Panc1 (cell line): ENCODE results near the gene SIX3. TPM values are rescaled to one million over a fixed set of nuclear protein-coding genes. Genes with fewer than 3 reads are reported as not detected.

Experiments
- ATAC-seq: fragments of 200-7000 bp; cut with Tn5 transposase; 2 replicates; pipeline ENCODE4 v1.9.1; 2020; ENCODE audit warnings: mild to moderate bottlenecking, moderate library complexity
- BruUV-seq: library from RNA; stranded (reverse); fragments of 400-500 nt; replicated peaks from 2 replicates; lab custom pipeline; 2021; lab: Mats Ljungman, UMichigan
- CTCF ChIA-PET: fragments of 300-600 bp; sonication (Branson Sonifier 250); formaldehyde crosslinking; loops from one replicate; lab custom pipeline; 2022; ENCODE audit warnings: antibody characterized with exemption; lab: Charles Lee
- POLR2A ChIA-PET: fragments of 300-600 bp; sonication (Branson Sonifier 250); formaldehyde crosslinking; loops from one replicate; lab custom pipeline; 2022; ENCODE audit warnings: antibody characterized with exemption; lab: Charles Lee
- DNase-seq: peaks from one replicate; pipeline ENCODE4 v3.0.0-alpha.2; 2010; ENCODE audit warnings: low read depth, low spot score
- H3K27ac ChIP-seq: 2 replicates; pipeline ENCODE4 v1.5.1; 2011; ENCODE audit warnings: mild to moderate bottlenecking, low read length, inconsistent platforms
- H3K27me3 ChIP-seq: fragments of 200-500 bp; sonication (Bioruptor generic); 2 replicates; pipeline ENCODE4 v1.6.0; 2014; ENCODE audit warnings: low read length, inconsistent platforms; ENCODE audit not compliant: control insufficient read depth, insufficient read depth
- H3K36me3 ChIP-seq: fragments of 200-500 bp; sonication (Bioruptor generic); 2 replicates; pipeline ENCODE4 v1.5.1; 2014; ENCODE audit warnings: inconsistent platforms, mild to moderate bottlenecking, low read length, moderate library complexity; ENCODE audit not compliant: control insufficient read depth, insufficient read depth
- H3K4me1 ChIP-seq: 2 replicates; pipeline ENCODE4 v1.5.1; 2011; ENCODE audit warnings: inconsistent platforms, mild to moderate bottlenecking, low read length, moderate library complexity; ENCODE audit not compliant: control insufficient read depth, insufficient read depth
- H3K4me3 ChIP-seq, 2 experiments: 2 replicates each; pipeline ENCODE4 v1.5.1; 2011 to 2012; ENCODE audit warnings: low read depth in 2 of 2, low read length in 2 of 2, mild to moderate bottlenecking in 2 of 2, inconsistent platforms in 1 of 2, moderate library complexity in 1 of 2
- H3K9me3 ChIP-seq: fragments of 200-500 bp; sonication (Bioruptor generic); 2 replicates; pipeline ENCODE4 v1.5.1; 2014; ENCODE audit warnings: low read depth, mild to moderate bottlenecking, inconsistent platforms, low read length, moderate library complexity; ENCODE audit not compliant: control insufficient read depth, insufficient read depth
- CTCF ChIP-seq: fragments of 450-650 bp; IDR thresholded peaks from 2 replicates; pipeline ENCODE4 v1.5.1; 2017; ENCODE audit warnings: mild to moderate bottlenecking
- POLR2AphosphoS5 ChIP-seq: IDR thresholded peaks from 2 replicates; pipeline ENCODE4 v1.6.1; 2012; ENCODE audit warnings: mild to moderate bottlenecking, low read depth, low read length, moderate library complexity
- SIN3A ChIP-seq: IDR thresholded peaks from 2 replicates; pipeline ENCODE4 v1.6.1; 2012; ENCODE audit warnings: low read depth, mild to moderate bottlenecking, low read length, moderate library complexity, borderline replicate concordance; ENCODE audit not compliant: insufficient read depth
- TCF7L2 ChIP-seq: IDR thresholded peaks from 2 replicates; pipeline ENCODE4 v1.6.1; 2011; ENCODE audit warnings: mild to moderate bottlenecking, low read depth, low read length, inconsistent platforms
- in situ Hi-C: cut with HindIII; loops from 2 replicates; pipeline ENCODE4 v1.10.0; 2016; ENCODE audit warnings: low sequenced_read_pairs, low pct_unique_long_range_greater_than_20kb
- intact Hi-C: fragments of 100-400 bp; cut with micrococcal nuclease; formaldehyde crosslinking; loops from one replicate; pipeline ENCODE4 v1.10.0; 2022; ENCODE audit not compliant: unreplicated experiment
- total RNA-seq: library from RNA; stranded (reverse); gene quantifications from one replicate; pipeline ENCODE4 v1.2.1, GENCODE V29; 2021; ENCODE audit not compliant: unreplicated experiment
- TF ChIP-seq, protein P1 (sequence below), 2 experiments: IDR thresholded peaks; 2 replicates each; pipeline ENCODE4 v1.6.1; 2011 to 2012; ENCODE audit warnings: low read depth in 2 of 2, control low read depth in 1 of 2, low read length in 1 of 2, mild to moderate bottlenecking in 1 of 2, moderate library complexity in 1 of 2; ENCODE audit not compliant: insufficient read depth in 1 of 2

The SIX3 gene
- total RNA-seq, 1 experiment from 2014 or later: 0.21 TPM

DNA sequence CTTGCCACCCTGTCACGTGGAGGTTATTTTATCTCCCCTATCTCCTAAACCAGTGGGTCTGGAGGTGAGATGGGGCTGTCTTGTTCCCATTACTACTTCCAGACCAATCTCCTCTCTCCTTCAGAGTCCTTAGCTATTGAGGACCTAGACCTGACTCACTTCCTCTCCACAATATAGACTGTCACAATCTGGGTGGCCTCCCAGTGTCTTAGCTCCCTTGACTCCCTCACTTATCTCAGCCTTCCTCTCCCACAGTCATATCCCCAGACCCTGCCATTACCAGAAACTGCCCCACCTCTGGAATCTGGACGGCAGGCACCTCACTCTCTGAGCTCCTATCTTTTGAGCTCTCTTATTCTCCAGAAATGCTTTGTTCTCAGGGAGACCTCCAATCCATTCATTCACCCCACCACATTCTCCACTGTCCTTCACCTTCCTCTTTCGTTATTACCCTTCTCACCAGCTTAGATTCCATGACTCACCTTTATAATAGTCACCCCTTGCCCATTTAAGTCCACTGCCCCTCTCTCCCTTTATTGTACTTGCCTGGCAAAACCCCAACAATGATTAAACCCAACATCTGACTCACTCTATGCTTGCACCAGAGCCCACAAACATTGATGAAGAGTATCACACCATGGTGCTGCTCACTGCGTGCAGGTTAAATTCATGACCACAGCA, 23.3 kb upstream of the SIX3 start:
- H3K27ac ChIP-seq: no peak overlapping the region
- no TSS peak for BruUV-seq
- no peaks in the 10 kb centered on the region for H3K4me1 ChIP-seq
- H3K4me3 ChIP-seq: no peak overlapping the region
- POLR2A ChIA-PET: no interaction called here
- ATAC-seq (no peak), DNase-seq (no peak)
- in situ Hi-C loops: no loop called here
- H3K9me3 ChIP-seq: no peaks in the 10 kb centered on the region
- no peaks in the 10 kb centered on the region; the same call in 1 of the 2 replicates for H3K27me3 ChIP-seq
- CTCF ChIA-PET: no interaction called here
- H3K36me3 ChIP-seq: no peaks in the 10 kb centered on the region
- intact Hi-C loops: no loop called here
- TF ChIP-seq TCF7L2 (no peak), POLR2AphosphoS5 (no peak), CTCF (no peak), SIN3A (no peak)

DNA sequence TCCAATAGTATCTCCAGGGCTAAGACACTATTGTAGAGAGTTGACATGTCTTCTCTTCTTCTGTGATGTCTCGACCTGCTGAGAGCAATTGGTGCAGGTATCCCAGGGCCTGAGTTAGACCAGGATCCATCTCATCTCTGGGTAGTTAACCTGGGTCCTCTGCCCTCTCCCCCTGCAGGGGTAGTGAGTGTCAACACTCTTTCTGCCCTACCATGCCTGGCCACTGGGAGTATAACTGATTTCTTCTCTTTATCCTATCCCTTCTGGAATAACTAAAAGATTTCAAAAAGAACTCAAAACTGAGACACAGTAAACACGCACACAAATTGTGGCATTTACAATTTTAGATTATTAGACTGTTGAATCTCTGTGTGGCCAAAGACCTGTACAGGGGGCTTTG, 20.8 kb upstream of the SIX3 start:
- DNase-seq: no peak
- Histone ChIP-seq H3K27ac (no peak overlapping the region), H3K36me3 (no peaks in the 10 kb centered on the region), H3K9me3 (no peaks in the 10 kb centered on the region), H3K4me3 (no peak overlapping the region), H3K27me3 (peaks cover 3% of the 10 kb centered on the region; the same call in 1 of the 2 replicates), H3K4me1 (no peaks in the 10 kb centered on the region)
- ATAC-seq: no peak
- intact Hi-C loops (no loop called here), in situ Hi-C loops (no loop called here)
- POLR2A ChIA-PET: no interaction called here
- CTCF ChIA-PET: interaction anchor here (0.7 kb wide), 1 partner anchor 500 kb away, joined by 3 read pairs; no protein-coding TSS in a partner anchor
- no TSS peak for BruUV-seq
- no peak for TF ChIP-seq POLR2AphosphoS5
- no peak for TF ChIP-seq TCF7L2
- TF ChIP-seq, protein P1, sequence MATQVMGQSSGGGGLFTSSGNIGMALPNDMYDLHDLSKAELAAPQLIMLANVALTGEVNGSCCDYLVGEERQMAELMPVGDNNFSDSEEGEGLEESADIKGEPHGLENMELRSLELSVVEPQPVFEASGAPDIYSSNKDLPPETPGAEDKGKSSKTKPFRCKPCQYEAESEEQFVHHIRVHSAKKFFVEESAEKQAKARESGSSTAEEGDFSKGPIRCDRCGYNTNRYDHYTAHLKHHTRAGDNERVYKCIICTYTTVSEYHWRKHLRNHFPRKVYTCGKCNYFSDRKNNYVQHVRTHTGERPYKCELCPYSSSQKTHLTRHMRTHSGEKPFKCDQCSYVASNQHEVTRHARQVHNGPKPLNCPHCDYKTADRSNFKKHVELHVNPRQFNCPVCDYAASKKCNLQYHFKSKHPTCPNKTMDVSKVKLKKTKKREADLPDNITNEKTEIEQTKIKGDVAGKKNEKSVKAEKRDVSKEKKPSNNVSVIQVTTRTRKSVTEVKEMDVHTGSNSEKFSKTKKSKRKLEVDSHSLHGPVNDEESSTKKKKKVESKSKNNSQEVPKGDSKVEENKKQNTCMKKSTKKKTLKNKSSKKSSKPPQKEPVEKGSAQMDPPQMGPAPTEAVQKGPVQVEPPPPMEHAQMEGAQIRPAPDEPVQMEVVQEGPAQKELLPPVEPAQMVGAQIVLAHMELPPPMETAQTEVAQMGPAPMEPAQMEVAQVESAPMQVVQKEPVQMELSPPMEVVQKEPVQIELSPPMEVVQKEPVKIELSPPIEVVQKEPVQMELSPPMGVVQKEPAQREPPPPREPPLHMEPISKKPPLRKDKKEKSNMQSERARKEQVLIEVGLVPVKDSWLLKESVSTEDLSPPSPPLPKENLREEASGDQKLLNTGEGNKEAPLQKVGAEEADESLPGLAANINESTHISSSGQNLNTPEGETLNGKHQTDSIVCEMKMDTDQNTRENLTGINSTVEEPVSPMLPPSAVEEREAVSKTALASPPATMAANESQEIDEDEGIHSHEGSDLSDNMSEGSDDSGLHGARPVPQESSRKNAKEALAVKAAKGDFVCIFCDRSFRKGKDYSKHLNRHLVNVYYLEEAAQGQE (IDR thresholded peaks at IDR 0.05; ENCODE audit: insufficient read depth in 1 of 2, low read depth in 2 of 2, low read length in 1 of 2): no peak
- TF ChIP-seq CTCF: no peak
- no peak for TF ChIP-seq SIN3A
